HEK293 (cell line): Measurements from ENCODE around the gene DAO.

Experiments
- CTCF ChIA-PET: fragments of 350-600 bp; formaldehyde crosslinking; extraction: SDS; loops from one replicate; lab custom pipeline; 2021; ENCODE audit warnings: antibody characterized with exemption; lab: Yijun Ruan, JAX
- POLR2A ChIA-PET: fragments of 300-600 bp; formaldehyde crosslinking; extraction: SDS; loops from one replicate; lab custom pipeline; 2020; ENCODE audit warnings: antibody characterized with exemption, inconsistent platforms; lab: Yijun Ruan, JAX
- H3K27ac ChIP-seq: fragments of 200-500 bp; sonication (Bioruptor generic); 2 replicates; pipeline ENCODE4 v1.5.1; 2014; ENCODE audit warnings: low read depth, low read length, control low read depth, inconsistent platforms; ENCODE audit errors: extremely low read depth
- H3K36me3 ChIP-seq, 2 experiments: fragments of 200-500 bp in 1 of 2; sonication (Bioruptor generic) in 1 of 2; 1 replicate in 1 of 2; 2 replicates in 1 of 2; pipeline ENCODE4 v1.5.1; 2014 to 2017; ENCODE audit warnings: inconsistent platforms in 2 of 2, low read length in 2 of 2; ENCODE audit not compliant: control insufficient read depth in 2 of 2, insufficient read depth in 1 of 2
- H3K4me1 ChIP-seq: fragments of 200-500 bp; sonication (Bioruptor generic); 2 replicates; pipeline ENCODE4 v1.5.1; 2014; ENCODE audit warnings: mild to moderate bottlenecking, low read length, inconsistent platforms; ENCODE audit not compliant: control insufficient read depth, insufficient read depth
- H3K4me3 ChIP-seq: 2 replicates; pipeline ENCODE4 v1.5.1; 2011; ENCODE audit warnings: low read depth, mild to moderate bottlenecking, control low read depth, low read length, moderate library complexity
- H3K9me3 ChIP-seq: fragments of 200-500 bp; sonication (Bioruptor generic); 2 replicates; pipeline ENCODE4 v1.5.1; 2014; ENCODE audit warnings: low read depth, low read length, inconsistent platforms; ENCODE audit not compliant: control insufficient read depth, insufficient read depth
- ELK4 ChIP-seq: IDR thresholded peaks from 2 replicates; pipeline ENCODE4 v1.6.1; 2011; ENCODE audit warnings: mild to moderate bottlenecking, low read depth, low read length, borderline replicate concordance
- FEZF1 ChIP-seq: fragments of 450-650 bp; formaldehyde crosslinking; IDR thresholded peaks from 2 replicates; pipeline ENCODE4 v1.5.1; 2016; ENCODE audit warnings: missing biosample characterization, missing genetic modification characterization
- PRDM10 ChIP-seq: fragments of 450-650 bp; formaldehyde crosslinking; IDR thresholded peaks from 2 replicates; pipeline ENCODE4 v1.5.1; 2016; ENCODE audit warnings: missing biosample characterization, missing genetic modification characterization
- WT1 ChIP-seq: fragments of 450-650 bp; formaldehyde crosslinking; IDR thresholded peaks from 2 replicates; pipeline ENCODE4 v1.5.1; 2016; ENCODE audit warnings: missing biosample characterization, missing genetic modification characterization
- ZBTB21 ChIP-seq: fragments of 450-650 bp; formaldehyde crosslinking; IDR thresholded peaks from 2 replicates; pipeline ENCODE4 v1.5.1; 2017; ENCODE audit warnings: missing biosample characterization, missing genetic modification characterization
- ZFP69B ChIP-seq: fragments of 450-650 bp; formaldehyde crosslinking; IDR thresholded peaks from 2 replicates; pipeline ENCODE4 v1.5.1; 2016; ENCODE audit warnings: missing biosample characterization, missing genetic modification characterization
- ZNF23 ChIP-seq: fragments of 450-650 bp; formaldehyde crosslinking; IDR thresholded peaks from 2 replicates; pipeline ENCODE4 v1.5.1; 2016; ENCODE audit warnings: missing biosample characterization, missing genetic modification characterization, borderline replicate concordance
- ZNF335 ChIP-seq: fragments of 450-650 bp; formaldehyde crosslinking; conservative IDR thresholded peaks from 2 replicates; pipeline ENCODE4 v1.5.1; 2016; ENCODE audit warnings: missing biosample characterization, missing genetic modification characterization
- ZNF426 ChIP-seq: fragments of 450-650 bp; formaldehyde crosslinking; IDR thresholded peaks from 2 replicates; pipeline ENCODE4 v1.5.1; 2017; ENCODE audit warnings: missing biosample characterization, missing genetic modification characterization, mild to moderate bottlenecking, inconsistent platforms, moderate library complexity
- TF ChIP-seq, protein P1 (sequence below): fragments of 450-650 bp; formaldehyde crosslinking; IDR thresholded peaks from 2 replicates; pipeline ENCODE4 v1.5.1; 2016; ENCODE audit warnings: missing biosample characterization, missing genetic modification characterization, borderline replicate concordance
- TF ChIP-seq, protein P2 (sequence below): fragments of 450-650 bp; formaldehyde crosslinking; IDR thresholded peaks from 2 replicates; pipeline ENCODE4 v1.5.1; 2016; ENCODE audit warnings: missing biosample characterization, missing genetic modification characterization
- TF ChIP-seq, protein P3 (sequence below): fragments of 450-650 bp; formaldehyde crosslinking; IDR thresholded peaks from 2 replicates; pipeline ENCODE4 v1.5.1; 2016; ENCODE audit warnings: missing biosample characterization, missing genetic modification characterization

Gene DAO

DNA sequence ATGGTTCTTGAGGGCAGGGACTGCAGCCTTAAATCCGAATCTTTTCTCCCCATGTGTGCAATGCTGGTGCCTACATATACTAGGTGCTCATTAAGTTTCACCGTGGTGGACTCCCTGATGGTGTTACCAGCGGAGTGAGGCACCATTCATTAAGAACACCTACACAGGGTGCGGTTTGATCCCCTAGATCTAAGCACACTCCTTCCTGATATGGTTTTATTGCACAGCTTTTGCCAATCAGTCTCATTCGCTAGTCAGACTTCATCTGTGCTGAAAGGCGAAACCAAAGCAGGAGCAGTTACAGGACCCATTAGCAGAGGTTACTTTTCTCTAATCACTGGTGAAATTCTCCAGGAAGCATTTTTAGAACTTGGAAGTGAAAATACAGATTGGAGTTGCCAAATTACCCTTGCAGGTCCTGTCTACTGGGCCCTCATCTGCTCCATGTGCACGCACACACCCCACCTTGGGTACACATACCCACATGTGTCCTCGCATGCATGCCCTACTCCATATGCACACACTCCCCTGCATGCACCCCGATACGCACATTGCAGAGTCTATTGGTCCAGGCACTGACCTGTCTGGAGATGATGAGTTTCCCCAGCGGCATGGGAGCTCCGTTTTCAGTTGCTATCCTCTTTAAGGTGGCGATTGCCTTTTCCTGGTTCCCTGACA lies 58.5 kb downstream of the DAO start:
- no peak overlapping the region for H3K4me3 ChIP-seq
- ChIA-PET CTCF (no interaction called here), POLR2A (interaction anchor here (0.6 kb wide), 1 partner anchor 31 kb away, joined by 5 read pairs; no protein-coding TSS in a partner anchor)

More for the DNA sequence above, 58.5 kb downstream of the DAO start:
- no peaks in the 10 kb centered on the region for H3K9me3 ChIP-seq
- H3K27ac ChIP-seq, result no peak overlapping the region
- H3K36me3 ChIP-seq, result no peaks in the 10 kb centered on the region
- TF ChIP-seq FEZF1 (no peak), ZNF426 (tag by site-specific recombination) (no peak), ZNF335 (tag by site-specific recombination) (no peak), PRDM10 (tag by site-specific recombination) (no peak), ZBTB21 (tag by site-specific recombination) (no peak), ELK4 (no peak), ZFP69B (tag by site-specific recombination) (no peak), WT1 (no peak), ZNF23 (tag by site-specific recombination) (no peak)
- TF ChIP-seq, protein P1, sequence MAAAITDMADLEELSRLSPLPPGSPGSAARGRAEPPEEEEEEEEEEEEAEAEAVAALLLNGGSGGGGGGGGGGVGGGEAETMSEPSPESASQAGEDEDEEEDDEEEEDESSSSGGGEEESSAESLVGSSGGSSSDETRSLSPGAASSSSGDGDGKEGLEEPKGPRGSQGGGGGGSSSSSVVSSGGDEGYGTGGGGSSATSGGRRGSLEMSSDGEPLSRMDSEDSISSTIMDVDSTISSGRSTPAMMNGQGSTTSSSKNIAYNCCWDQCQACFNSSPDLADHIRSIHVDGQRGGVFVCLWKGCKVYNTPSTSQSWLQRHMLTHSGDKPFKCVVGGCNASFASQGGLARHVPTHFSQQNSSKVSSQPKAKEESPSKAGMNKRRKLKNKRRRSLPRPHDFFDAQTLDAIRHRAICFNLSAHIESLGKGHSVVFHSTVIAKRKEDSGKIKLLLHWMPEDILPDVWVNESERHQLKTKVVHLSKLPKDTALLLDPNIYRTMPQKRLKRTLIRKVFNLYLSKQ (tag by site-specific recombination), result no peak
- TF ChIP-seq, protein P2, sequence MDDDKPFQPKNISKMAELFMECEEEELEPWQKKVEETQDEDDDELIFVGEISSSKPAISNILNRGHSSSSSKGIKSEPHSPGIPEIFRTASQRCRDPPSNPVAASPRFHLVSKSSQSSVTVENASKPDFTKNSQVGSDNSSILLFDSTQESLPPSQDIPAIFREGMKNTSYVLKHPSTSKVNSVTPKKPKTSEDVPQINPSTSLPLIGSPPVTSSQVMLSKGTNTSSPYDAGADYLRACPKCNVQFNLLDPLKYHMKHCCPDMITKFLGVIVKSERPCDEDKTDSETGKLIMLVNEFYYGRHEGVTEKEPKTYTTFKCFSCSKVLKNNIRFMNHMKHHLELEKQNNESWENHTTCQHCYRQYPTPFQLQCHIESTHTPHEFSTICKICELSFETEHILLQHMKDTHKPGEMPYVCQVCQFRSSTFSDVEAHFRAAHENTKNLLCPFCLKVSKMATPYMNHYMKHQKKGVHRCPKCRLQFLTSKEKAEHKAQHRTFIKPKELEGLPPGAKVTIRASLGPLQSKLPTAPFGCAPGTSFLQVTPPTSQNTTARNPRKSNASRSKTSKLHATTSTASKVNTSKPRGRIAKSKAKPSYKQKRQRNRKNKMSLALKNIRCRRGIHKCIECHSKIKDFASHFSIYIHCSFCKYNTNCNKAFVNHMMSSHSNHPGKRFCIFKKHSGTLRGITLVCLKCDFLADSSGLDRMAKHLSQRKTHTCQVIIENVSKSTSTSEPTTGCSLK (tag by site-specific recombination), result no peak
- TF ChIP-seq, protein P3, sequence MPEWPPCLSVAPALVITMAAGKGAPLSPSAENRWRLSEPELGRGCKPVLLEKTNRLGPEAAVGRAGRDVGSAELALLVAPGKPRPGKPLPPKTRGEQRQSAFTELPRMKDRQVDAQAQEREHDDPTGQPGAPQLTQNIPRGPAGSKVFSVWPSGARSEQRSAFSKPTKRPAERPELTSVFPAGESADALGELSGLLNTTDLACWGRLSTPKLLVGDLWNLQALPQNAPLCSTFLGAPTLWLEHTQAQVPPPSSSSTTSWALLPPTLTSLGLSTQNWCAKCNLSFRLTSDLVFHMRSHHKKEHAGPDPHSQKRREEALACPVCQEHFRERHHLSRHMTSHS (tag by site-specific recombination), result no peak
- H3K4me1 ChIP-seq, result no peaks in the 10 kb centered on the region
